Prostate gland (tissue), 2 donors: ENCODE data around the gene PKNOX1. TPM values are rescaled to one million over a fixed set of nuclear protein-coding genes. Genes with fewer than 3 reads are reported as not detected.
"Not testable (repeated sequence)": the region's sequence is repeated elsewhere in the genome, so short reads cannot be mapped to it uniquely, and the experiment has no call there.

Source experiments
- DNase-seq: peaks from one replicate; pipeline ENCODE4 v3.0.0-alpha.2; 2019; ENCODE audit warnings: low spot score
- H3K27ac ChIP-seq, 2 donors: fragments of 200-600 bp; sonication (generic); 2 replicates each; pipeline ENCODE4 v1.5.1; 2017 to 2019
- H3K27me3 ChIP-seq: fragments of 200-600 bp; sonication (generic); replicated peaks from 2 replicates; pipeline ENCODE4 v1.5.1; 2019; ENCODE audit not compliant: insufficient read depth
- H3K36me3 ChIP-seq, 2 donors: fragments of 200-600 bp; sonication (generic); 1 replicate in 1 of 2; 2 replicates in 1 of 2; pipeline versions ENCODE4 v1.5.1 to v1.8.1; 2017 to 2019
- H3K4me1 ChIP-seq: fragments of 200-600 bp; sonication (generic); replicated peaks from 2 replicates; pipeline ENCODE4 v1.5.1; 2019
- H3K4me3 ChIP-seq, 2 donors: fragments of 200-600 bp; sonication (generic); 2 replicates each; pipeline ENCODE4 v1.5.1; 2017 to 2019
- H3K9me3 ChIP-seq: fragments of 200-600 bp; sonication (generic); 2 replicates; pipeline ENCODE4 v1.5.1; 2017
- CTCF ChIP-seq, 4 experiments: fragments of 200-600 bp in 2 of 4; fragments of 450-650 bp in 2 of 4; sonication (generic) in 2 of 4; IDR thresholded peaks; 1 replicate in 3 of 4; 2 replicates in 1 of 4; pipeline ENCODE4 v1.5.1; 2016 to 2019; ENCODE audit warnings: antibody characterized with exemption in 4 of 4, mild to moderate bottlenecking in 2 of 4, moderate library complexity in 2 of 4
- POLR2A ChIP-seq: fragments of 450-650 bp; IDR thresholded peaks from one replicate; pipeline ENCODE4 v1.6.1; 2016; ENCODE audit warnings: antibody characterized with exemption, mild to moderate bottlenecking
- POLR2AphosphoS5 ChIP-seq: sonication (generic); formaldehyde crosslinking; IDR thresholded peaks from one replicate; pipeline ENCODE4 v1.6.1; 2017; ENCODE audit warnings: antibody characterized with exemption
- WGBS: methylation state at CpG from one replicate; pipeline ENCODE4 v1.1.5; 2018; 5-methylcytosine and 5-hydroxymethylcytosine counted together
- intact Hi-C: fragments of 100-400 bp; cut with DNase I; formaldehyde crosslinking; loops from one replicate; pipeline ENCODE4 v1.14.2; 2022
- total RNA-seq, 2 donors: library from RNA; depleted of rRNA; stranded (reverse); fragments of >200 nt; gene quantifications; one replicate each; pipeline ENCODE4 v1.1.0, GENCODE V29; 2016

PKNOX1 gene
- total RNA-seq, 2 donors from 2014 or later, result 38.0 to 42.4 TPM

DNA sequence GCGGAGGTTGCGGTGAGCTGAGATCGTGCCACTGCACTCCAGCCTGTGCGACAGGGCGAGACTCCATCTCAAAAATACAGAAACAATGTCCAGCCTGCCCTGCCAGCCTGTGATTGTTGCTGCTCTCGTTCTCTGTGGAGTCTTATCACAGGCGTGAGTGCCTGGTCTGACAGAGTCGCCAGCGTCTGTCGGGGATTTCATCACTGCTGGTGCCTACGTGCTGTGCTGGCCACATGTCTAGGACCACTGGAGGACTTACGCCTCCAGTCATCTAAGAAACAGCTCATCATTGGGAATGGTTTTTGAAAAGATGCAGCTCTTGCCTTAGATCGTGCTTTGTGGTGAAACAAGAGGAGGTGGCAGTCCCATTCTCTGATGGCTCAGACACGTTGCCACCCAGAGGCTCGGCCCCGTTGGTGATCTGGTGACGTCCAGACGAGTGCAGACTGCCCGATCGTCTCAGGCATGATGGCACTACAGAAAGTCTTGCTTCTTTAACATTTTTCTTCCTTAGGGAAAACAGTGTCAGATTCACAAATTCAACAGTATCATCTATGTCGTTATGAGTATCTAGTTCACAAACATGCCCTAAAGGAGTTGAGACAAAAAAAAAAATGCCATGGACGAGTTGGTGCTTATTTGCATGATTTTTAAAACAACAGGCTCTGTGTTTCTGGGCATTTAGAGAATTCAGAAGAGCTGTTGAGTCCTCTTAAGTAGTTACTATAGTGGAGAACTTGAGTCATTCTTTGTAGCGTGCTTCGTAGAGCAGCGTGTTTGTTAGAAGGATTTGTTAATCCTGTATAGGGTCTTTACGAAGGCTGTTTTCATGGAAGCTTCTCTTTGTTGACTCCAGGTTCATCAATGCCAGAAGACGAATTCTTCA lies 53.7 kb downstream of the PKNOX1 start:
- 93% methylated on average over 27 of the region's 27 CpGs for WGBS
- Histone ChIP-seq H3K36me3 (no peaks in the 10 kb centered on the region), H3K27me3 (no peaks in the 10 kb centered on the region), H3K4me3 (no peak overlapping the region), H3K9me3 (no peaks in the 10 kb centered on the region), H3K4me1 (no peaks in the 10 kb centered on the region), H3K27ac (no peak overlapping the region)
- TF ChIP-seq POLR2AphosphoS5 (no peak), CTCF (IDR thresholded peaks at IDR 0.05) (no peak), POLR2A (no peak)
- DNase-seq, result no peak
- intact Hi-C loops, result no loop called here

- WGBS, result 86% methylated on average over 13 of the region's 13 CpGs
- no peak for TF ChIP-seq POLR2AphosphoS5
- Histone ChIP-seq H3K27me3 (no peaks in the 10 kb centered on the region), H3K4me1 (no peaks in the 10 kb centered on the region), H3K4me3 (no peak overlapping the region), H3K36me3 (no peaks in the 10 kb centered on the region), H3K27ac (no peak overlapping the region), H3K9me3 (no peaks in the 10 kb centered on the region)
- DNase-seq, result no peak
- intact Hi-C loops, result no loop called here
Measured at GRCh38 chr21:43029785-43030184, 55.4 kb downstream of the PKNOX1 start.

- Histone ChIP-seq H3K27me3 (no peaks in the 10 kb centered on the region), H3K36me3 (no peaks in the 10 kb centered on the region), H3K4me3 (no peak overlapping the region), H3K9me3 (no peaks in the 10 kb centered on the region), H3K27ac (no peak overlapping the region), H3K4me1 (no peaks in the 10 kb centered on the region)
- DNase-seq, result no peak
- no peak for TF ChIP-seq POLR2AphosphoS5
- TF ChIP-seq POLR2A, result no peak
- no peak for TF ChIP-seq CTCF (IDR thresholded peaks at IDR 0.05)
- intact Hi-C loops, result no loop called here
- 83% methylated on average over 12 of the region's 12 CpGs for WGBS
Measured at GRCh38 chr21:43031121-43031619, 56.8 kb downstream of the PKNOX1 start.

GRCh38 chr21:43034101-43034500 lies 59.7 kb downstream of the PKNOX1 start:
- Histone ChIP-seq H3K27me3 (no peaks in the 10 kb centered on the region), H3K4me1 (no peaks in the 10 kb centered on the region), H3K36me3 (no peaks in the 10 kb centered on the region), H3K4me3 (no peak overlapping the region), H3K27ac (no peak overlapping the region), H3K9me3 (no peaks in the 10 kb centered on the region)
- DNase-seq, result no peak
- no peak for TF ChIP-seq CTCF (IDR thresholded peaks at IDR 0.05)
- no peak for TF ChIP-seq POLR2AphosphoS5
- TF ChIP-seq POLR2A, result no peak
- 100% methylated on average over 1 of the region's 1 CpG for WGBS
- intact Hi-C loops, result no loop called here

GRCh38 chr21:43034826-43035225 lies 60.5 kb downstream of the PKNOX1 start:
- intact Hi-C loops, result no loop called here
- no peaks in the 10 kb centered on the region for H3K36me3 ChIP-seq
- no peaks in the 10 kb centered on the region for H3K9me3 ChIP-seq
- TF ChIP-seq POLR2A, result no peak
- TF ChIP-seq POLR2AphosphoS5, result no peak
- TF ChIP-seq CTCF (IDR thresholded peaks at IDR 0.05), result no peak
- no peaks in the 10 kb centered on the region for H3K4me1 ChIP-seq
- no peaks in the 10 kb centered on the region for H3K27me3 ChIP-seq
- no peak overlapping the region for H3K4me3 ChIP-seq
- DNase-seq, result no peak
- H3K27ac ChIP-seq, result no peak overlapping the region
- 72% methylated on average over 5 of the region's 5 CpGs for WGBS

DNA sequence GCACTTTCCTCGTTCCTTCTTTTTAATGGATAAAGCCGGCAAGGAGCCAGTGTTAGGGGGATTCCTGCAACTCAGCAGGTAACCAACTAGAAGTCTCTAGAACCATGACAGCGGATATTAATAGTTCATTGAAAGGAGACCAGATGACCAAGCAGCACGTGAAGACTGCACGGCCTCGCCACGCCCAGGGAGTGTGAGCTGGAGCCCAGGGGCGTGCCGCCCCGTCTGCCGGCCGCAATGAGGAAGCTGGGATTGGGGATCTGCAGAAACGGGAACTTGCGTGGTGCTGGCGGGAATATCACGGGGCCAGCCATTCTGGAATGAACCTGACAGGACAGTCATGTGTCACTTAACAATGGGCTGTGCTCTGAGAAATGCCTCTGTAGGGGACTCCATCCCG lies 62.5 kb downstream of the PKNOX1 start:
- H3K4me1 ChIP-seq, DNase-seq, H3K27ac ChIP-seq, H3K9me3 ChIP-seq, H3K36me3 ChIP-seq, intact Hi-C loops, H3K27me3 ChIP-seq, H3K4me3 ChIP-seq: not testable (repeated sequence)
- WGBS, result no CpG with 5 or more reads among the region's 17 CpGs

DNA sequence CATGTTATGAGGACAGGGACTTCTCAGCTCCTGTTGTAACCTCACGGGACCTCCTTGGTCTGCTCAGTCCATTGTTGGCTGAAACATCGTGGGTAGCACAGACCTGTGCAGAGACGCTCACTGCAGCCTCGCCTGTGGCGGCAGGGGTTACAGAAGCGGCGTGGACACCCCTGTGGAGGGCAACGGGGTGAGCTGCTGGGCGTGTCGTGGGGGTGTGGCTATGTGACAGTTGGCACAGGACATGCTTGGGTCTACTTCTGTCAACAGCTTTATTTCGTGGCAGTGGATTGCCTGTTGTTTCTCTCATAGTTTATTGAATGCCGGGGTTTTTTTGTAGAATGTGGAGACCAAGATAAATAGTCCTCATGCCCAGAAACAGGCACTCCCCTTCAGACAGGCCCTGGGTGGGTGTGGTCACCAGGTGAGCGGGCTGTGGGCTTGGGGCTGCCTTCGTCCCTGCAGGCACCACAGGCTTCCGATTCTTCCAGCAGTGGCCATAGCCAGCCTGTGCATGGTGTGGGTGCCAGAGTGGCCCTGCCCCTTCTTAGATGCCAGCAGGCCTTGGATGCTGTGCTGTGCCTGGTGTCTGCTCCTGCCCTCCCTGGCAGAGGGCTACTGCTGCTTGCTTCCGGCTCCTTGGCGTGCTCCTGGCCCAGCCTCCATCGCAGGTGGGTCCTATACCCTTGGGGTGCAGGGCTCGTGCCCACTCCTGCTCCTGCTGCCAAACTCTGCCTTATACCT lies 63.7 kb downstream of the PKNOX1 start:
- H3K4me3 ChIP-seq, H3K27me3 ChIP-seq, H3K4me1 ChIP-seq, H3K27ac ChIP-seq, intact Hi-C loops, H3K9me3 ChIP-seq, DNase-seq, H3K36me3 ChIP-seq: not testable (repeated sequence)
- 77% methylated on average over 9 of the region's 19 CpGs for WGBS

GRCh38 chr21:43038659-43039044 lies 64.3 kb downstream of the PKNOX1 start:
- intact Hi-C loops, H3K27ac ChIP-seq, H3K36me3 ChIP-seq, H3K9me3 ChIP-seq, H3K4me1 ChIP-seq, H3K4me3 ChIP-seq, DNase-seq, H3K27me3 ChIP-seq: not testable (repeated sequence)
- WGBS, result 95% methylated on average over 3 of the region's 10 CpGs
